Sigmoid colon (tissue), 4 donors: ENCODE measurements around the gene KRTAP2-3.

Experiments used
- CTCF ChIP-seq, 4 experiments: fragments of 450-650 bp in 3 of 4; fragments of 200-600 bp in 1 of 4; IDR thresholded peaks; one replicate each; pipeline ENCODE4 v1.5.1; 2016 to 2019; ENCODE audit warnings: antibody characterized with exemption in 4 of 4, mild to moderate bottlenecking in 3 of 4, moderate library complexity in 2 of 4
- EP300 ChIP-seq, 4 donors: sonication (generic); formaldehyde crosslinking; IDR thresholded peaks; one replicate each; pipeline ENCODE4 v1.6.1; 2017; ENCODE audit warnings: antibody characterized with exemption in 4 of 4
- POLR2A ChIP-seq, 2 donors: fragments of 450-650 bp; IDR thresholded peaks; one replicate each; pipeline ENCODE4 v1.6.1; 2016; ENCODE audit warnings: antibody characterized with exemption in 2 of 2, mild to moderate bottlenecking in 2 of 2, moderate library complexity in 2 of 2

- TF ChIP-seq CTCF (IDR thresholded peaks at IDR 0.05) (no peak), EP300 (IDR thresholded peaks at IDR 0.05) (no peak), POLR2A (IDR thresholded peaks at IDR 0.05) (no peak)
Measured at GRCh38 chr17:41060052-41060604, at the start of gene KRTAP2-3.
